SK-N-SH (cell line): ENCODE results near the gene FAAP20.

Experiments
- CTCF ChIP-seq: fragments of 200-600 bp; sonication (generic); IDR thresholded peaks from 2 replicates; pipeline ENCODE4 v1.6.1; 2017; ENCODE audit warnings: antibody characterized with exemption, mild to moderate bottlenecking, moderate library complexity
- EP300 ChIP-seq, 2 experiments: IDR thresholded peaks; 2 replicates each; pipeline versions ENCODE4 v1.4.0 to v1.6.1; 2012; ENCODE audit warnings: borderline replicate concordance in 1 of 2, low read depth in 1 of 2, low read length in 1 of 2
- IRF3 ChIP-seq: fragments of 150-350 bp; IDR thresholded peaks from 2 replicates; pipeline ENCODE4 v1.6.1; 2016; ENCODE audit warnings: mild to moderate bottlenecking, low read depth, low read length
- JUND ChIP-seq: IDR thresholded peaks from 2 replicates; pipeline ENCODE4 v1.4.0; 2012
- REST ChIP-seq: IDR thresholded peaks from 2 replicates; pipeline ENCODE4 v1.6.1; 2012; ENCODE audit warnings: mild to moderate bottlenecking, low read depth, low read length, moderate library complexity
- YY1 ChIP-seq: IDR thresholded peaks from 2 replicates; pipeline ENCODE4 v1.4.0; 2012; ENCODE audit warnings: low read depth, mild to moderate bottlenecking

GRCh38 chr1:2141025-2141424 is 53.5 kb downstream of the FAAP20 start:
- TF ChIP-seq YY1 (no peak), CTCF (no peak), IRF3 (no peak), JUND (no peak), EP300 (IDR thresholded peaks at IDR 0.05; ENCODE audit: borderline replicate concordance in 1 of 2, low read depth in 1 of 2, low read length in 1 of 2) (no peak), REST (no peak)
